Measurements from ENCODE around the gene PDIA6.
A peak's percentile ranks its signal among the peaks of the same experiment; 100 is the strongest.

Gene PDIA6

GRCh38 chr2:10839813-10840212, 27.2 kb upstream of the PDIA6 start:
- no peak for FAIRE-seq
- no peak for DNase-seq (ENCODE audit: insufficient read length, low spot score)
- no peak for TF ChIP-seq POLR2A (IDR thresholded peaks at IDR 0.05; ENCODE audit: low read depth, low read length)

DNA sequence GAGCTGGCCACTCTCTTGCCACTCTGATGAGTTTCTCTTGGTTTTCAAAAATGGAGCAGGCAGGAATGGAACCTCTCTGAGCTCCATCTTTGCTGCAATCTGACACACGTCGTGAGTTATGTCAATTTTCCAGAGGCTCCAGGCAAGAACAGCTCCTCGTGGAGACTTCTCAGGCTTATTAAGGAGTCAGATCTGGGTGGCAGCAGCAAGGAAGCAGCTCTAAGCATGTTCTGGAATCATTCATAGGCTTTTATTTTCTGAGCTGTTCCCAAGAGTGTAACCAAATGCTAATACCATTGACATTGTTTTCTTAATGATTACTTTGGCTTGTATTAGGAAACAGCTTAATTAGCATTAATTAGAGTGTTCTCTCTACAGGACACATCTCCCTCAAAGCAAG, 26.1 kb upstream of the PDIA6 start:
- FAIRE-seq (no peak), DNase-seq (ENCODE audit: insufficient read length, low spot score) (no peak)
- TF ChIP-seq POLR2A (IDR thresholded peaks at IDR 0.05; ENCODE audit: low read depth, low read length): no peak

DNA sequence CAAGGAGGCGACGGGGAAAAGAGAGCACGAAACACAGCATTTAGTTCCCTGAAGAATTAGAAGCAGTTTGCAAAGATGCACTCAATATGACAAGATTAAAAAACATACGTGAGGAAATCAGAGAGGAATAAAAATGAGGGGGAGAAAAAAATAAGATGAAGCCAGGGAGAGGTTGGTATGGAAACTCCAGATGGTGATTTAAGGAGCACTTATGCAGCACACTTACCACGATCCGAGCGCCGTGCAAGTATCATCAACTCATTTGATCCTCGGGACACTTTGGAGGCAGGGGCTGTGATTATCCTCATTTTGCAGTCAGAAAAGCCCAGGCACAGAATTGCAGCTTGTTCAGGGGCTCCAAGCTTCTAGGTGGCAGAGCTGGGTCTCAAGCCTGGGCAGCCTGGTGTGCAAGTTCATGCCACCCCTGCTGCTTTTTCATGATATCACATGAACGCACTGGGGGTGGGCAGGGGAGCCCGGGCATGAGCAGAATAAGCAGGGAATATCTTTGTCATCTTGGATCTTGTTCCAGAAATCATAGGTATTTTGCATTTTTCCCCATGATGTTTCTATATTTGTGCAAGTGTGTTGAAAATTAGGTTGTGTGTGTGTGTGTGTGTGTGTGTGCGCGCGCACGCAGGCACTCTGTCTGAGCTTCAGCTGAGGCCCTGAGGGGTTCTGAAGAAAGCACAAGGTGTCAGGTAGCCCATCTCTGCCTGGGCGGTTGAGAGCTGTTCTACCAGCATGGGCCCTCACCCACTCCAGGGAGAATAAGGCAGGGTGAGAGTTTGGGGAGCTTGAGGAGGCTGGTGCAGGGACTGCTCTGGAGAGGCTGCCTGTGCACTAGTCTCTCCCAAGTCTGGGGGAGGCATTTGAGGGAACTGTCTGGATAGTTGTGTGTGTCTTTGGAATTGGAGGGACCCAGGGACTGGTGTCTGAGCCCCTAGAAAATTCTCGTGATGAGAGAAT, 25.0 kb upstream of the PDIA6 start:
- TF ChIP-seq POLR2A (IDR thresholded peaks at IDR 0.05; ENCODE audit: low read depth, low read length): no peak
- DNase-seq (ENCODE audit: insufficient read length, low spot score) (no peak), FAIRE-seq (no peak)

GRCh38 chr2:10835052-10835970, 22.7 kb upstream of the PDIA6 start:
- no peak for FAIRE-seq
- TF ChIP-seq POLR2A (IDR thresholded peaks at IDR 0.05; ENCODE audit: low read depth, low read length): no peak
- peak; percentile 78 for DNase-seq (ENCODE audit: insufficient read length, low spot score)

DNA sequence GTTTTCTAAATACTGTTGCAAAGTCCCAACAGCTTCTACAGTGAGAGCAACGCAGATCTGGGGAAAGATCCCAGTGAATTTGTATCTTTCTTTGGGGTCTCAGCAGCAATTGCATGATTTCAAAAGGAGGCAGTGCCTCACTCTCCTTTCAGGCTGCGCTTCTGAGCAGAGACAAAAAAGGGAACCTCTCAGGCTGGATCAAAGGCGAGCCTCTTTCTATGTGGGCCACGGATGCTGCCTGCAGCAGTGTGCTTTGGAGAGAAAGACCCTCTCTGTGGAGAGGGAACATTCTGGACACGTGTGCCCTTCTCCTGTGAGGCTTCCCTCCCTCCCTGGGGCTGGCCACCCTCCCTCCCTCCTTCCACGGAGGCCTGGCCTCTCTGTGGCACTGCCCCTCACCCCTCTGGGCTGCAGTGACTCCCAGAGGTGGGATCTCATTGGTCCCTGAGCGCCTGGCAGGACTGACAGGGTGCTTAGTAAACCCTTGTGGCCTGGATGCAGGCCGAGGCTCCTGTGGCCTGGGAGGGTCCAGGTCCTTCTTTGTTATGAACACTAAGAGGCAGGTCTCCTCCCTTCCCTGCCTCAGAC, 21.6 kb upstream of the PDIA6 start:
- no peak for TF ChIP-seq POLR2A (IDR thresholded peaks at IDR 0.05; ENCODE audit: low read depth, low read length)
- no peak for DNase-seq (ENCODE audit: insufficient read length, low spot score)
- no peak for FAIRE-seq

GRCh38 chr2:10833021-10833420, 20.4 kb upstream of the PDIA6 start:
- no peak for FAIRE-seq
- no peak for DNase-seq (ENCODE audit: insufficient read length, low spot score)
- TF ChIP-seq POLR2A (IDR thresholded peaks at IDR 0.05; ENCODE audit: low read depth, low read length): no peak

- DNase-seq (ENCODE audit: insufficient read length, low spot score) (peak; percentile 82), FAIRE-seq (peak; percentile 53)
- no peak for TF ChIP-seq POLR2A (IDR thresholded peaks at IDR 0.05; ENCODE audit: low read depth, low read length)
These were observed 19.8 kb upstream of the PDIA6 start for GRCh38 chr2:10832203-10832936.

GRCh38 chr2:10831400-10831985, 18.9 kb upstream of the PDIA6 start:
- TF ChIP-seq POLR2A (IDR thresholded peaks at IDR 0.05; ENCODE audit: low read depth, low read length): no peak
- FAIRE-seq (no peak), DNase-seq (ENCODE audit: insufficient read length, low spot score) (no peak)

- FAIRE-seq: no peak
- no peak for DNase-seq (ENCODE audit: insufficient read length, low spot score)
- no peak for TF ChIP-seq POLR2A (IDR thresholded peaks at IDR 0.05; ENCODE audit: low read depth, low read length)
These were observed 18.2 kb upstream of the PDIA6 start for GRCh38 chr2:10830641-10831399.

DNA sequence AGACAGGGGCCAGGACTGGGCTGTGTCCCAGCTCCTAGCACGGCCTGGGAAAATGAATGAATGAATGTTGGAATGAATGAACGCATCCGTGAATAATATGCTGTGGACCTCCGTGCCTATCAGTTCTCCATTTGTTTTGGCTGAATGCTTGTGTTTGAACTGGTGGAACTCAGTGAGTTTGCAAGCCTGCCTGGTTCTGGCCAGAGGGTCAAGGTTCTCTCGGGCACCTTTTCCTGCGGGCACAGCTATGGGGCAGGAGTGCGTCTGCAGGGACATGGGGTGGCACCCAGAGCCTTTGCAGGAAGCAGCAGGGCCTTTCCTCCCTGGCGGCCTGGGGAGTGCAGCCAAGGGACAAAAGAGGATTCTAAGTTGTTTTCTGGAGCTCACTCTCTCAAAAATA, 17.6 kb upstream of the PDIA6 start:
- no peak for DNase-seq (ENCODE audit: insufficient read length, low spot score)
- TF ChIP-seq POLR2A (IDR thresholded peaks at IDR 0.05; ENCODE audit: low read depth, low read length): no peak
- no peak for FAIRE-seq

- no peak for TF ChIP-seq POLR2A (IDR thresholded peaks at IDR 0.05; ENCODE audit: low read depth, low read length)
- no peak for FAIRE-seq
- DNase-seq (ENCODE audit: insufficient read length, low spot score): no peak
These were observed 16.7 kb upstream of the PDIA6 start for GRCh38 chr2:10829299-10829698.

- no peak for DNase-seq (ENCODE audit: insufficient read length, low spot score)
- no peak for FAIRE-seq
- TF ChIP-seq POLR2A (IDR thresholded peaks at IDR 0.05; ENCODE audit: low read depth, low read length): no peak
These were observed 15.8 kb upstream of the PDIA6 start for GRCh38 chr2:10828346-10828745.

Measured in H54 (cell line).